Measurements from ENCODE around the gene SDK2. TPM values are rescaled to one million over a fixed set of nuclear protein-coding genes. Genes with fewer than 3 reads are reported as not detected.

The SDK2 gene
- total and polyA plus RNA-seq, 2 of the 4 experiments (the other 2 are of a cell fraction) = under 0.01 to 0.03 TPM

- DNase-seq = no peak
- Histone ChIP-seq H3K4ac (ENCODE audit: low read depth, low read length) (no peak overlapping the region), H3K36me3 (ENCODE audit: control insufficient read depth, insufficient read depth, low read length) (no peaks in the 10 kb centered on the region), H4K91ac (ENCODE audit: insufficient read depth, low read depth, low read length) (no peak overlapping the region), H2BK5ac (ENCODE audit: low read depth, low read length, poor library complexity, severe bottlenecking) (no peak overlapping the region), H2BK20ac (ENCODE audit: low read depth, low read length) (no peak overlapping the region), H3K23ac (ENCODE audit: low read depth, low read length) (no peak overlapping the region), H3K79me1 (ENCODE audit: low read depth in 1 of 2, low read length in 2 of 2) (no peaks in the 10 kb centered on the region), H3K9me3 (ENCODE audit: control insufficient read depth, insufficient read depth, low read length) (no peaks in the 10 kb centered on the region), H2BK15ac (ENCODE audit: low read depth, low read length) (no peak overlapping the region), H2AFZ (replicated peaks; ENCODE audit: low read length, poor library complexity) (no peak overlapping the region), H3K4me2 (ENCODE audit: low read depth, low read length) (no peak overlapping the region), H3K9ac (ENCODE audit: low read depth, low read length) (no peak overlapping the region), H3K4me3 (ENCODE audit: insufficient read depth, low read depth, low read length) (no peak overlapping the region), H3K18ac (ENCODE audit: low read depth, low read length) (no peak overlapping the region), H4K5ac (ENCODE audit: low read depth, low read length) (no peak overlapping the region), H2BK120ac (ENCODE audit: low read depth, low read length) (no peak overlapping the region), H3K14ac (replicated peaks; ENCODE audit: low read depth, low read length) (no peak overlapping the region), H3K4me1 (ENCODE audit: control insufficient read depth, insufficient read depth, low read length) (no peaks in the 10 kb centered on the region), H4K20me1 (ENCODE audit: insufficient read depth, low read length) (no peaks in the 10 kb centered on the region), H2AK9ac (replicated peaks; ENCODE audit: low read depth, low read length, poor library complexity) (no peak overlapping the region), H3K27me3 (ENCODE audit: control insufficient read depth, insufficient read depth, low read length) (no peaks in the 10 kb centered on the region; the same call in none of the 2 replicates), H3K9me1 (ENCODE audit: insufficient read depth, low read length) (no peaks in the 10 kb centered on the region), H3K56ac (ENCODE audit: extremely low read depth, insufficient read depth, low read length) (no peak overlapping the region), H2AK5ac (ENCODE audit: low read depth, low read length) (no peak overlapping the region), H4K8ac (ENCODE audit: low read depth in 2 of 2, low read length in 2 of 2) (no peak overlapping the region), H3K27ac (ENCODE audit: insufficient read depth, low read length) (no peak overlapping the region)
- in situ Hi-C loops (cut with MboI; ENCODE audit: low sequenced_read_pairs) (no loop called here), dilution Hi-C loops (cut with HindIII; ENCODE audit: low sequenced_read_pairs, unreplicated experiment) (no loop called here), intact Hi-C loops (cut with micrococcal nuclease) (no loop called here)
- WGBS, 2 experiments (ENCODE audit: extremely low coverage in 2 of 2, insufficient read length in 1 of 2) = no CpG with 5 or more reads among the region's 13 CpGs
- BruUV-seq (replicated peaks) = no TSS peak
- CTCF ChIA-PET = no interaction called here
- TF ChIP-seq MXI1 (IDR thresholded peaks at IDR 0.05; ENCODE audit: borderline replicate concordance, low read depth, low read length) = no peak
- no peak for TF ChIP-seq MAZ (IDR thresholded peaks at IDR 0.05; ENCODE audit: borderline replicate concordance, low read depth, low read length)
- no peak for TF ChIP-seq ELK1 (IDR thresholded peaks at IDR 0.05; ENCODE audit: borderline replicate concordance, low read depth, low read length)
- no peak for TF ChIP-seq CEBPB (IDR thresholded peaks at IDR 0.05; ENCODE audit: low read depth, low read length)
- TF ChIP-seq FOS (IDR thresholded peaks at IDR 0.05; ENCODE audit: low read depth, low read length) = no peak
- TF ChIP-seq CTCF (conservative IDR thresholded peaks at IDR 0.05; ENCODE audit: low read depth, low read length) = no peak
- TF ChIP-seq MAFK (IDR thresholded peaks at IDR 0.05; ENCODE audit: low read depth, low read length) = no peak
- ATAC-seq (ENCODE audit: low read depth) = no peak
- POLR2A ChIA-PET (ENCODE audit: unreplicated experiment) = no interaction called here
These were observed 167.3 kb downstream of the SDK2 start for GRCh38 chr17:73476890-73477350.
